GM18873 (cell line): Measurements from ENCODE around the gene CTU1.

Experiments used
- ATAC-seq: cut with Tn5 transposase; IDR thresholded peaks from one replicate; pipeline ENCODE4 v1.9.1; 2021; ENCODE audit warnings: mild to moderate bottlenecking, moderate library complexity, moderate number of reproducible peaks; ENCODE audit not compliant: unreplicated experiment, low FRiP score

CTU1 gene

DNA sequence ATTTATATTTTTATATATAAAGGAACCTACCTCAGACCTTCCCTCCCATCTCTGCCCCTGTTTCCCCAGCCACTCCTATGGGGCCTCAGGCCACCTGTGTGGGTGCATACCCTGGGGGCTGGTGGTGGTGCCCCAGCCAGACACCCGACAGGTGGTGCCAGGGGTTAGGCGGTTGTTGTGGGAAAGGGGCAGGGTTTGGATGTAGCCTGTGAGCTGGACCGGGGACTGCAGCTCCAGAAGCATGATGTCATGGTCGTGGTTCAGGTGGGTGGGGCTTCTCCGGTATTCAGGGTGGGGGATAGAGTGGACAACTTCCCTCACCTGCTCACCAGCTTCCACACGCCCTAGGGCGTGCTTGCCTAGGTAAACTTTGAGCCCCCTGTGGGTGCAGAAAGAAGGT is 48.5 kb downstream of the CTU1 start:
- no peak for ATAC-seq

DNA sequence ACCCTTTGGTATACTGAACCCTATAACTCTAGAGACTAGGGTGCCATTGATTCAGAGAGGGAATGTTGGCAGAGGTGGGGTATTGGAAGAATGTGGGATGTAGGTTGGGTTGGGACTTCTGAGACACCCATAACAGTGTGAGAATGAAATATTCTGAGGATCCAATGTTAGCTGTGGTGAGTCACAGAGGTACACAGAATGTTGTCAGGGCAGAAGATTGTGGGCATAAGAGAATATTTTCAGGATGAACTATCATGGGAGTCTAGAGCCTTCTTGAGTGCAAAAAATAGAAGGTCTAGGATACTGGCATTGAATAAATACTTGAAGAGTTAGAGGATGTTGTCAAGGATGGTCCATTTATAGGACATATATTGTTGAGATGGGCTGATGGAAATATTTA is 52.3 kb downstream of the CTU1 start:
- ATAC-seq: no peak
